ENCODE results near the gene FN1.

The FN1 gene

DNA sequence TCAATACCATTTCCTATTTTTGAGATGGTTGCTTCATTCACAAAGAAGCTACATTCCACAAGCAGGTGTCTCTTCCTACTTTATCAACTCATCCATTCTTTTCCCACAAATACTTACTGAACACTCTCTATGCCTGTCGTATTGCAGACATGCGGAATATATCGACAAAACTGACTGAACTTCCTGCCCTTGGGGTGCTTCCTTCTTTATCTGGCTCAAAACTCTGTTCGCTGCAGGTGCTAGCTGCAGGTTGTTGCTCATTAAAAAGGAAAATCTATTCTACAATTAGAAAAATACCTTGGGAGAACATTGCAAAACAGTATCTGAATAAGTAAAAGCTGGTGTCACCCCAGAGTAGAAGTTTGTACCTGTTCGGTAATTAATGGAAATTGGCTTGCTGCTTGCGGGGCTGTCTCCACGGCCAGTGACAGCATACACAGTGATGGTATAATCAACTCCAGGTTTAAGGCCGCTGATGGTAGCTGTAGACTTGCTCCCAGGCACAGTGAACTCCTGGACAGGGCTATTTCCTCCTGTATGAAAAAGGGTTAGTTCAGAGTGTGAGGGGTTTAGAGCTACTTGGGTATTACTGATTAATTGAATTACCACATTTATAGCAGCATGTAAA, 52.1 kb downstream of the FN1 start:
- DNase-seq (ENCODE audit: low read depth): no peak

DNA sequence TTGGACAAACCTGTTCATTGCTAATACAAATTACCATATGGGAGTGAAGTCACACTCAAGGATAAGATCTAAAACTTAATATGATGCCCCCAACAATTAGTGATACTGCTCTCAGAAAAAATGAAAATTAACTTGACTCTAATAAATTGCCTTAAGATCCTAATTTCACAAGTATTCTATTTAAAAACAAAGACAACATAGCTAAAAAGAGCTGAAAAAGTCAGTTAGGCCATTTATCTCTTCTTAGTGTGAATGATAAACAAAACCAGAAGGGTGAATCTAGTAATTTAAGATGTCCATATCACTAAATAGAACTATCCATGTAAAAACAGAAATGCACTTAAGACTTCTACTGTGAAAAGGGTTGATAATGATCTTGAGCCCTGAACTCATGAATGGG, 53.4 kb downstream of the FN1 start:
- DNase-seq (ENCODE audit: low read depth): no peak

DNA sequence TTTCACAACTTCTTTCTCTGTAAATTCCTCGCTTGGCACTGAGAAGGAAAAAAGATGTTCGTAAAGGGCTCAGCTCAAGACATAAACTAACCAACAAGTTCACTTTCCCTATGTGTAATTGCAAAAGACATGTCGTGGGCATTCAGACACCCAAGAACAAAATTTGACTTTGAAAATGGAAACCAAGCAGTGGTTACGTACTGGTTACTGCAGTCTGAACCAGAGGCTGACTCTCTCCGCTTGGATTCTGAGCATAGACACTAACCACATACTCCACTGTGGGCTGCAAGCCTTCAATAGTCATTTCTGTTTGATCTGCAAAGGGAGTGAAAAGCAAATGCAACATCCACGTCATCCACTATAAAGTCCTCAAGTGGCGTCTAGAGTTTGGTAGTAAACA, 53.9 kb downstream of the FN1 start:
- DNase-seq (ENCODE audit: low read depth): no peak

DNA sequence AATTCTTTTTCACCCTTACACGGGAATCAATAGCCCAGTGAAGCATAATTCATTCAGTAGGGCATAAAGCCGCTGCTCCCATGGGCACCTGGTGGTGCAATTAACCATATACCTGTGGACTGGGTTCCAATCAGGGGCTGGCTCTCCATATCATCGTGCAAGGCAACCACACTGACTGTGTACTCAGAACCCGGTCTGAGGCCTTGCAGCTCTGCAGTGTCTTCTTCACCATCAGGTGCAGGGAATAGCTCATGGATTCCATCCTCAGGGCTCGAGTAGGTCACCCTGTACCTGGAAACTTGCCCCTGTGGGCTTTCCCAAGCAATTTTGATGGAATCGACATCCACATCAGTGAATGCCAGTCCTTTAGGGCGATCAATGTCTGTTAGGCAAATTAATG, 55.2 kb downstream of the FN1 start:
- DNase-seq (ENCODE audit: low read depth): no peak

DNA sequence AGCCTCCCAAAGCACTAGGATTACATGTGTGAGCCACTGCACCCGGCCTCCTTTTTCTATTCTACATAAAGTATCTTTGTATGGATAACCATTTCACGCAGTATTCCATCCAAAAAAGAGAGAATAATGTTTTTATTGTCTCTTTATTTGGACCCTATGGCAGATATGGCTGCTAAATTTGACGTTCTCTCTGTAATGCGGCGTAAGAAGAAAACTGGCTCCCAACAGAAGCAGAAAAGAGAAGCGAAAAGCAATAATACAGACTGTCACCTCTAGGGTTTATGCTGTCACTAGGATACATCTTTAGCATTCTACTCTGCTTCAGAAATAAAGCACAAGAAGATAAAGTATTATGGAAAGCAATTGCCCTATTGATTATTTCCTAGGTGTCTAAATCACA, 55.9 kb downstream of the FN1 start:
- DNase-seq (ENCODE audit: low read depth): no peak

DNA sequence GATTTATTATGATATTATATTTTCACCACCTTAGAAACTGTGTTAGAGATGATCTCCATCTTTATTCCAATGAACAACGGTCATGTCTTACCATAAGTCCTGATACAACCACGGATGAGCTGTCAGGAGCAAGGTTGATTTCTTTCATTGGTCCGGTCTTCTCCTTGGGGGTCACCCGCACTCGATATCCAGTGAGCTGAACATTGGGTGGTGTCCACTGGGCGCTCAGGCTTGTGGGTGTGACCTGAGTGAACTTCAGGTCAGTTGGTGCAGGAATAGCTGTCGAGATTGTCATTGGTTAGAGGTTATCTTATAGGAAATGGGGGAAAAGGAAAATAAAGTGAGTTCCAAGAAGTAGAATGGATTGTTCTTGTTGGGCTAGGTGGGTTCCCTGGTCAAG, 56.8 kb downstream of the FN1 start:
- DNase-seq (ENCODE audit: low read depth): no peak

DNA sequence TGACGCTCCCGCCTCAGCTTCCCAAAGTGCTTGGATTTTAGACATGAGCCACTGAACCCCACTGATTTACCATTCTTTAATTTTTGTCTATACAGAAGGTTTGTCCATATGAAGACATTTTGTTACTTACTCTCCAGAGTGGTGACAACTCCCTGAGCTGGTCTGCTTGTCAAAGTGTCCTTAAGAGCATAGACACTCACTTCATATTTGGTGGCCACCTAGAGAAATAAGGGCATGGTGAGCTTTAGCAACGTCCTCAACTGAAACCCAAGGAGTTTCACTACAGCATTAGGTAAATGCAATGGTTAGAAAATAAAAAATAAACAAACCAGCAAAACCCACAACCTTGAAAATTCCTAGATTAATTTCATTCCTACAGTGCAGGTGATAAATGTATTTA, 57.8 kb downstream of the FN1 start:
- no peak for DNase-seq (ENCODE audit: low read depth)

DNA sequence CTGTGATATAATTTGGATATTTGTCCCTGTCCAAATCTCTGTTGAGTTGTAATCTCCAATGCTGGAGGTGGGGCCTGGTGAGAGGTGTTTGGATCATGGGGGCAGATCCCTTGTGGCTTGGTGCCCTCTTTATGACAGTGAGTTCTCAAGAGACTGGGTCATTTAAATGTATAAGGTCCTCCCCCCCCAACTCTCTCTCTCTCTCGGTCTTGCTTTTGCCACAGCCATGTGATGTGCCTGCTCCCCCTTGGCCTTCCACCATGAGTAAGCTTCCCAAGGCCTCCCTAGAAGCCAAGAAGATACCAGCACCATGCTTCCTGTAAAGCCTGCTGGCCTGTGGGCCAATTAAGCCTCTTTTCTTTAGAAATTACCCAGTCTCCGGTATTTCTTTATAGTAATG, 58.6 kb downstream of the FN1 start:
- DNase-seq (ENCODE audit: low read depth): no peak

DNA sequence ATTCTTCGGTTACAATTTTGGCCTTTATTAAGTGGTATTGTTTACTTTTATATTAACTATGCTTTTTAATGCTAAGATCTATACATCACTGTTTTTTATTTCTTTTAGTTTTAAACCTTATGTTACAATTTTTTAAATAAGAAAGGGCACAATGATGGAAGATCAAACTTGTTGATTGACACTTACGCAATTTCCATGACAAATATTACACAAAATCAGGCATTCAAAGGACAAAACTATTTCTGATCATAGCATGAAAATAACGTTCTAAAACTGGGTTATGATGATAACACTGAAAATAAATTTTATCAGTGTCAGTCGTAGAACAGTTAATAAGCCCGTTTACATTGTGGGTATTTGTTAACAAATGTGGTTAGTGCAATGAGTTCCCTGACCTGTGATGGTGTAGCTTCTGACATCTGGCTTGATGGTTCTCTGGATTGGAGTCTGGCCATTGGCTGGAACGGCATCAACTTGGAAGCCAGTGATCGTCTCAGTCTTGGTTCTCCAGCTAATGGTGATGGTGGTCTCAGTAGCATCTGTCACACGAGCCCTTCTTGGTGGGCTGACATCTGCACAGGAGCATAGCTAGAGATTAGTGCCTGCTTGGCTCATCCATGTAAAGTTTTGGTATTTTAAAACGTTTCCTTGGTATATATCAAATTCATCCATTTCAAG, 59.6 kb downstream of the FN1 start:
- no peak for DNase-seq (ENCODE audit: low read depth)

DNA sequence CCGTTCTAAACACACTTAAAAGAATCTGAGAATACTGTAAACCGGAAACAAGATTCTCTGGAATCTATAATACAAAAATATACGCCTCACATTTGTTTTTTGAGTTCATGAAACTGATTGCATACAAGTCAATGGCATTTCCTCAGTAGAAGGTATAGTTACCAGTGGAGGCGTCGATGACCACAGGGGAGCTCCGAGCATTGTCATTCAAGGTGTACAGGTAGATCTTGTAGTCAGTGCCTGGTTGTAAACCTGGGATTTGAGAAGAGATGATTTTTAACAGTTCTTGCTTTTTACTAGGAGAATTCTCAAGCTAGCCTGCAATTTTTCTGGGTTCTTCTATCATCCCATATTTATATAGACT, 60.4 kb downstream of the FN1 start:
- no peak for DNase-seq (ENCODE audit: low read depth)

DNA sequence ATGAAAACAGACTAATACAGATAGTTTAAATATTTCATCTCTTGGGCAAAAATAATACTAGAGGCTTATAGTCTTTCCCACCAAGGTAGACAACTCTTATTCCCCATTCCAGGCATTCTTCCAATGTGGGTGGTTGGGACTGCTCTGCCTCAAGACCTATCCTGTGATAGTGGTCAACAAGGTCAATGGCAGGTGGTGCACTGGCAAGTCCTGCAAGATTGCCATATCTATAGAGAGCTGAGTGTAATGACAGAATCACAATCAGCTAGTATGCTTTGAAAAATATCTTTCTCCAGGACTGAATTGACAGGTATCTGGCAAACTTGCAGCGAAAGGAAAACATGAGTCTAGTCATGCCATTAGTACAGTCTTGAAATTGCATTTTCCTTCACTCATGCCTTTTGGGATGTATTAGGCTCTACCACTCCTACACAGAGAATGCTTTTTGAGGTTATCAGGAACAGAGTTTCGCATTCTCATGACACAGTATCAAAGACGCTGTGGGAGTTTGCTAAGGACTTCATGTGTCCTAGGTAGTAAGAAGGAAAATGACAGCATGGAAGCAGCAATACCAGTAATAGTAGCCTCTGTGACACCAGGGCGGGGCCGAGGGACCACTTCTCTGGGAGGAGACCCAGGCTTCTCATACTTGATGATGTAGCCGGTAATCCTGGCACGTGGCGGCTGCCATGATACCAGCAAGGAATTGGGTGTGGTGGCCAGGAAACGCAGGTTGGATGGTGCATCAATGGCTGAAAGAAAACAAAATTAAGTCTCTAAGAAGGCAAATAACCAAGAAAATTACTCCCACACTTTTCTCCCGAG, 61.0 kb downstream of the FN1 start:
- no peak for DNase-seq (ENCODE audit: low read depth)

DNA sequence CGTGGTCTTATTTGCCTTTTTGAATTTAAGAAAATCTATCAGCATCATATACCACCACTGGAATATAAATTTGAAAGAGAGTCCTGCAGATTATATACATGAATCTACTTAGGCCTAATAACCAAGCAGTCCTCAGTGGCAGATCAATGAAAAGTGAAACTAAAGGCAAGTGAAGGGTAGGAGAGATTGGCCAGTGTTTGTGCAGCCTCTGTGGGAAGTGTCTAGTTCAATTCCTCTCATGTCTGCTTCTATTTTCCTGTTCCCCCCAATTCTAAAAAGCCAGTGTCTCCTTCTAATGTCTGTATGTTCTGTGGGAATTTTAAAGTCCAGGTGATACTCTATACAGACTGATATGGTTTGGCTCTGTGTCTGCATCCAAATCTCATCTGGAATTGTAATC, 61.9 kb downstream of the FN1 start:
- DNase-seq (ENCODE audit: low read depth): no peak

DNA sequence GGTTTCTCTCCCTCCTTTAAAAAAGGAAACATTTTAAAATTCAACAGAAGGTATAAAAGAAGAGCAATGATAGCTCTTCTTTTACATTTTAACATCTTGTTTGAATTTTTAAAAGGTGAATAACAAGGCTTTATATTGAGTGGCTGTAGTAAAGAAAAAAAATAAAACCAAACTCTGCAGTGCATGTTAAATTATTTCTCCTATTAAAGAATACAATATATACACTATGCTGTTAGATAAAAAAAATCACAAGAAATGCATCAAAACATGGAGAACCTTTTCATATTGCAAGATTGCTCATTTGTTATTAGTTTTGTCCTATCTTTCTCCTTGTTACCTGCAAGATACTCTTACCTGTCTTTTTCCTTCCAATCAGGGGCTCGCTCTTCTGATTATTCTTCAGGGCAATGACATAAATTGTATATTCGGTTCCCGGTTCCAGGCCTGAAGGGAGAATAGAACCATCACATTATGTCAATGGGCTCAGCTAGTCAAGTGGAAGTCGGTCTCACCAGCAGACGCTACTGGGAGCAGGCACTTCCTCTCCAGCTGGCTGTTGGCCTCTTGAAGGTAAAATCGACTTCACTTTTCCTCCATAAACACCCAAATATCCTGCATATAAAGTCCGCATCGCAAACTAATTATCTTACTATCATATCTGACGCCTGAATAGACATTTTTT, 62.8 kb downstream of the FN1 start:
- DNase-seq (ENCODE audit: low read depth): no peak

DNA sequence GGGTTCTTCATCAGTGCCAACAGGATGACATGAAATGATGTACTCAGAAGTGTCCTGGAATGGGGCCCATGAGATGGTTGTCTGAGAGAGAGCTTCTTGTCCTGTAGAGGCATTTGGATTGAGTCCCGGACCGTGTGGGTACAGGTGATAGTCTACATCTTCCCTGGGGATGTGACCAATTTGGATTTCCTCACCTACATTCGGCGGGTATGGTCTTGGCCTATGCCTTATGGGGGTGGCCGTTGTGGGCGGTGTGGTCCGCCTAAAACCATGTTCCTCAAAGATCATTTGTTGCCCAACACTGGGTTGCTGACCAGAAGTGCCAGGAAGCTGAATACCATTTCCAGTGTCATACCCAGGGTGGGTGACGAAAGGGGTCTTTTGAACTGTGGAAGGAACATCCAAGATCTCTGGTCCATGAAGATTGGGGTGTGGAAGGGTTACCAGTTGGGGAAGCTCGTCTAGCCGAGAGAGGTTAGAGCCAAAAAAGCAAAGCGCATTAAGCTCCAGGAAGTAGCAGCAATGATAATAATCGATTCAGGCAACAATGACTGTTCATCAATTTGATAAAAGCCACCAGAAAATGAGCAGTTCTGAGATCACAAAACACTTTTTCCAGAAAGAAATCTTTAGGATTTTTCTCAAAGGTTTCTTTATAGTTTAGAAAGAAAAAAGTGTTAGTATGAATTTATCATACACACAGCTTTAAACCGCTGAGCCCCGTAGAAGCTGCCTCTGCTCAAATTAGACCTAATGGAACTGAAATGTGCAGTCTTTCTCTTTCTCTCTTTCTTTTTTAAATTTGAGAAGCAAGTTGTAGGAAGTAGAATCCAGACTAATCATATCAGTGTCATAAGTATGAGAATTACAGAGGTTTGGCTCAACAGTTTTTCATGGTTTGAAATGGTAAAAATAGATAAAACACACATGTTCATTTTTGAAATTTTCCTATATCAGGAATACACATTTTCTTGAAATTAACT, 63.7 kb downstream of the FN1 start:
- DNase-seq (ENCODE audit: low read depth): no peak

DNA sequence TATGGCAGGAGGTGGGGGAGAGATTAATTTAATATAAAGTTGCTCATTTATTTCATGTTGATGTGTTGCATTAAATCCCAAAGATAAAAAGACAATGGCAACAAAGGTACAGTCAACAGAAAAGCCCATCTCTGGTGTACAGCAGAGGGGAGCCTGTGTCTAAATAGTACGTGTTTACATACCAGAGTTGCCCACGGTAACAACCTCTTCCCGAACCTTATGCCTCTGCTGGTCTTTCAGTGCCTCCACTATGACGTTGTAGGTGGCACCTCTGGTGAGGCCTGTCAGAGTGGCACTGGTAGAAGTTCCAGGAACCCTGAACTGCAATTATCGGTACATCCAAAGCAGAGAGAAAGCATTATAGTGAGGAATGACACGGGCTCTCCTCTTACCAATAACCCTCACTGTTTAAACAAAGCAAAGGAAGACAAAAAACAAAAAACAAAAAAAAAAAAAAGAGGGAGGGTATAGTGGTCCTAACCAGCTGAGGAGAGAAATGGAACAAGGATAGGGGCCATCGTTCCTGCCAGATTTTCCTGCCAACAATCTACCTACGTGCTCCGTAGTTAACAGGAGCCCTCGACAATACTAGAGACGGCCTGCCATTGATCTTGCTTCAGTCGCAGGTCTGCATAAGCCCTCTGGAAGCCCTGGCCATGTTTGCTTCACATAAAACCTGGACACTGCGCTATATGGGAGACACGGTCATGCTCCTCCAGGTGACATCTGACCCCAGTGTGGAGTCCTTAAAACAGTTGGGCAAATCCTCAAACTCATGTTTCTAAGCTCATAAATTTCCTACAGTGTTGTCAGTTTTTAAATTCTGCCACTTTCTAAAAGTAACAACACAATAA, 65.5 kb downstream of the FN1 start:
- DNase-seq (ENCODE audit: low read depth): no peak

DNA sequence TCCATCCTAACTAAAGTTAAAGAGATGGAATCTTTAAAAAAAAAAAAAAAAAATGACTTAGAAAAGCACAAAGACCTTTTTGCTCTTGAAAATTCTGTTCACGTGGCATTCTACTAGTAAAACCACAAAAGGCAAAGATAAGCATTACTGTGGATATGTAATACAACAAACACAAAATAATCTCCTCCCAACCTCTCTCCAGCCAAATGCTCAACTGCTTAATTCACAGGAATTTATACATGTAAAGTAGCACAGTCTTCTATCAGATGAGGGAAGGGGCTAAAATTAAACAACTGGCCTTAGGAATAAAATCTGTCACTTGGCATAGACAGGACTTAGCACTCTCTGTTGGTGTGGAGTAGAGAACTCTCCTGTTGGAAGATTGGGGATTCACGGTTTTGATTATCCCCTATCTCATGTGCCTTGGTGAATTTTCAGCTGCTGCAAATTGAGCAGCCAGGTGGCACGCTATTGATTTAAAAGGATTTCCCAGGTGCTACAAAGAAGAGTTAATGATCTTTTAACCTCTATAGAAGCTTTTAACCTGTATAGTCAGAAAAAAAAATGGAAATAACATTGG, 66.6 kb downstream of the FN1 start:
- no peak for DNase-seq (ENCODE audit: low read depth)

DNA sequence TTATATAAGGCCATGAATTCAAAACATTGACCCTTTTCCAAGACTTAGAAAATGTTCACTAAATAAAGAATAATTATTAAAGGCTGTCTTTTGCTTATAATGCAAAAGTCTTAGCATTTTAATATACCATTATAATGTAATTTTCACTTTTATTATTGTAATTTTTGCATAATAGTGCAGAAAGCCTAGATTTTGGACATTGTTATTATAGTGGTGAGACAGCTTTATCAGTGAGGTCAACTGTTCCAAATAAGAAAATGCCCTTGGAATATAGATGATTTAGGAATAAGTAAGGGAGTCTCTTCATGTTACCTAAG, 67.4 kb downstream of the FN1 start:
- DNase-seq (ENCODE audit: low read depth): no peak

DNA sequence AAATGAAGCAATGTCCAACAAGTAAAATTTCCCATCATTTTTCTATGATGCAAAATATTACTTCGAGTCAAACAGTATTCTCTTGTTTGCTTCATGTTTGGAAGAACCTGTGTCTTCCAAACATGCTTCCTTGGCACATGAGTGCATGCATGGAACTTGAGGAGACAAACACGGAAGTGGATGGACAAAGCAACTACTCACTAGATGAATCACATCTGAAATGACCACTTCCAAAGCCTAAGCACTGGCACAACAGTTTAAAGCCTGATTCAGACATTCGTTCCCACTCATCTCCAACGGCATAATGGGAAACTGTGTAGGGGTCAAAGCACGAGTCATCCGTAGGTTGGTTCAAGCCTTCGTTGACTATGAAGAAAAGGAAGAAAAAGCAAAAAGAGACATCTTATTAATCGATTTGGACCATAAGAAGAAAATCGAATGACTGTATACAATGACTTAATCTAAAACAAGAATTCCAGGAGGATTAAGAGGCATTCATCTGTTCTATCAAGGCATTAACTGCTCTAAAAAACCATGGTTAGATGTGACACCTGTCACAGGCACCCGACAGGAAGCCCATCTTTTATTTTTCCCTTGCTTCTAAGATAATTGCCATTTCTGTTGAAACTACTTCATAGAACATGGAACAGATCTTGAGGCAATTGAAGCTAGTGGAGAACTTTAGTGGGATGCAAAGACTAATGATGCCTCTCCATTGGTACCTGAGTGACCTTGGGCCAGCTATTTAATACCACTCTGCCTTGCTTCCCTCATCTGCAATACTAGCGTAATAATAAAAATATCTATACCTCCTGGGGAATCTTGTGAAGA, 68.0 kb downstream of the FN1 start:
- DNase-seq (ENCODE audit: low read depth): no peak

DNA sequence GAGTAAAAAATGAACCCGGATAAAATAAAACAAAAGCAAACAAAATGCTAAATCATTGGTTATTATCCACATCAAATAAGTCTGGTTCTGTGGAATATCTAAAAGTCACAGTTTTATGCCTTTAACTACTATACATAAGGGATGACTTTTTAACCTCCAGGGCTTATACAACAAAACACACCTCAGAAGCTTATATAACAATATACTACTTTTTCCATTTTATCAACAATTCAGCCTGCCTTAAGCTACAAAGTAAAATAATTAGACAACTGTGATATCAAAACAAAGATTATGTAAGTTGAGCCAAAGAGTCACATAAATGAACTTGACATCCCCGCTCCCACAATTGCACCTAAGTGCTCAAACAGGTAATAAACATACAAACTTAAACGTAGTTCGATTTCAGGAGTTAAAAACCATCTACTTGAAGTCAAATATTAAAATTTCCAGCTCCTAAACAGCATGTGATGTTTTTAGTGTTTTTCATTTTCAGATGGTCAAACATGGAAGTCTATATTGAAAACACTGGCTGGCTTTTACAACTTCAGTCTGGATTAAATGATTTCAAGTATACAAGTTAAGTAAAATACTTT, 69.3 kb downstream of the FN1 start:
- no peak for DNase-seq (ENCODE audit: low read depth)

All from activated T-helper 9 cell treated with anti-CD3 and anti-CD28 coated beads, Interleukin-2, amount 50 U/mL, for 16 hours (primary cell).